HepG2 (cell line): ENCODE measurements around the gene HS6ST2. TPM values are rescaled to one million over a fixed set of nuclear protein-coding genes. Genes with fewer than 3 reads are reported as not detected.

ENCODE experiments used
- ATAC-seq: fragments of 200-7000 bp; cut with Tn5 transposase; 3 replicates; pipeline ENCODE4 v1.9.1; 2020; ENCODE audit warnings: mild to moderate bottlenecking, moderate library complexity
- BruUV-seq: library from RNA; stranded (reverse); fragments of 400-500 nt; replicated peaks from 2 replicates; lab custom pipeline; 2021; lab: Mats Ljungman, UMichigan
- CTCF ChIA-PET: fragments of 300-600 bp; formaldehyde crosslinking; extraction: SDS; loops from one replicate; lab custom pipeline; 2021; ENCODE audit warnings: low total read pairs, inconsistent platforms, low intra/inter-chr PET ratio; lab: Yijun Ruan, JAX
- POLR2A ChIA-PET: fragments of 350-600 bp; sonication (Branson Sonifier 250); formaldehyde crosslinking; loops from one replicate; lab custom pipeline; 2020; ENCODE audit warnings: antibody characterized with exemption, inconsistent platforms; lab: Yijun Ruan, JAX
- DNase-seq: peaks from one replicate; pipeline ENCODE4 v3.0.0-alpha.2; 2015; ENCODE audit warnings: low spot score
- FAIRE-seq: peaks from 3 replicates; lab custom pipeline; 2011; peaks lifted over from hg19 to GRCh38; lab: Jason Lieb, UNC
- H2AFZ ChIP-seq: one replicate; pipeline ENCODE4 v1.6.1; 2011; ENCODE audit warnings: low read length, inconsistent platforms
- H3K27ac ChIP-seq: fragments of 300-600 bp; 3 replicates; pipeline ENCODE4 v1.8.0; 2011; ENCODE audit warnings: mixed run types, mild to moderate bottlenecking, mixed read lengths, low read length, inconsistent platforms; ENCODE audit not compliant: insufficient read depth; ENCODE audit errors: extremely low read length
- H3K27me3 ChIP-seq, 2 experiments: fragments of 200-600 bp in 1 of 2; 2 replicates in 1 of 2; 3 replicates in 1 of 2; pipeline versions ENCODE4 v1.6.0 to v1.8.0; 2011; ENCODE audit warnings: low read length in 2 of 2, mild to moderate bottlenecking in 2 of 2, moderate library complexity in 2 of 2, inconsistent platforms in 1 of 2; ENCODE audit not compliant: insufficient read depth in 2 of 2, control insufficient read depth in 1 of 2
- H3K36me3 ChIP-seq, 2 experiments: fragments of 200-600 bp in 1 of 2; replicated peaks in 1 of 2; 2 replicates in 1 of 2; 3 replicates in 1 of 2; pipeline versions ENCODE4 v1.5.1 to v1.8.0; 2011; ENCODE audit warnings: low read length in 2 of 2, inconsistent platforms in 1 of 2; ENCODE audit not compliant: insufficient read depth in 2 of 2, control insufficient read depth in 1 of 2
- H3K4me1 ChIP-seq: 2 replicates; pipeline ENCODE4 v1.5.1; 2012; ENCODE audit warnings: low read length, inconsistent platforms; ENCODE audit not compliant: insufficient read depth
- H3K4me2 ChIP-seq: 2 replicates; pipeline ENCODE4 v1.6.0; 2011; ENCODE audit warnings: low read depth, low read length, inconsistent platforms
- H3K4me3 ChIP-seq, 3 experiments: fragments of 200-600 bp in 1 of 3; sonication (generic), shearing (Covaris generic) in 1 of 3; replicated peaks in 1 of 3; 2 replicates each; pipeline ENCODE4 v1.5.1; 2011 to 2016; ENCODE audit warnings: low read length in 3 of 3, inconsistent platforms in 2 of 3, low read depth in 2 of 3, mild to moderate bottlenecking in 2 of 3, control low read depth in 1 of 3, mixed read lengths in 1 of 3; ENCODE audit not compliant: insufficient read depth in 1 of 3
- H3K79me2 ChIP-seq: one replicate; pipeline ENCODE4 v1.6.1; 2011; ENCODE audit warnings: low read length, inconsistent platforms; ENCODE audit not compliant: insufficient read depth
- H3K9ac ChIP-seq: 2 replicates; pipeline ENCODE4 v1.6.0; 2011; ENCODE audit warnings: mild to moderate bottlenecking, low read depth, low read length, inconsistent platforms; ENCODE audit not compliant: insufficient read depth
- H3K9me3 ChIP-seq: 2 replicates; pipeline ENCODE4 v1.5.1; 2012; ENCODE audit warnings: mild to moderate bottlenecking, low read length
- H4K20me1 ChIP-seq: 2 replicates; pipeline ENCODE4 v1.6.0; 2011; ENCODE audit warnings: inconsistent platforms, mild to moderate bottlenecking, low read length, moderate library complexity; ENCODE audit not compliant: insufficient read depth
- HMG20B ChIP-seq: conservative IDR thresholded peaks from 2 replicates; pipeline ENCODE4 v1.6.1; 2016; ENCODE audit warnings: missing genetic modification reagents, missing compliant biosample characterization
- KDM1A ChIP-seq: IDR thresholded peaks from 2 replicates; pipeline ENCODE4 v1.6.1; 2016; ENCODE audit warnings: missing compliant biosample characterization
- NAIF1 ChIP-seq: sonication (generic); formaldehyde crosslinking; IDR thresholded peaks from 2 replicates; pipeline ENCODE4 v1.5.0; 2020; ENCODE audit warnings: mild to moderate bottlenecking, missing genetic modification reagents, borderline replicate concordance
- REL ChIP-seq: sonication (generic); formaldehyde crosslinking; conservative IDR thresholded peaks from 2 replicates; pipeline ENCODE4 v1.8.0; 2022; ENCODE audit warnings: mild to moderate bottlenecking, missing genetic modification reagents, moderate library complexity
- RFX1 ChIP-seq: fragments of 450-650 bp; IDR thresholded peaks from 2 replicates; pipeline ENCODE4 v1.6.1; 2017
- SMC3 ChIP-seq: IDR thresholded peaks from 2 replicates; pipeline ENCODE4 v1.6.1; 2011; ENCODE audit warnings: low read length, improper control_type of control experiment
- SRSF4 ChIP-seq: fragments of 200-400 bp; formaldehyde crosslinking; IDR thresholded peaks from one replicate; pipeline ENCODE4 v1.6.1; 2018; ENCODE audit warnings: mild to moderate bottlenecking, low read depth, low read length, moderate library complexity; ENCODE audit not compliant: poor library complexity, severe bottlenecking
- SUZ12 ChIP-seq: fragments of 150-350 bp; IDR thresholded peaks from 2 replicates; pipeline ENCODE4 v1.6.1; 2014; ENCODE audit warnings: low read depth, low read length
- XRCC5 ChIP-seq: fragments of 200-400 bp; formaldehyde crosslinking; optimal IDR thresholded peaks from 2 replicates; pipeline ENCODE3; 2017; ENCODE audit warnings: mild to moderate bottlenecking, low read length
- ZKSCAN8 ChIP-seq: IDR thresholded peaks from 2 replicates; pipeline ENCODE4 v1.6.1; 2016; ENCODE audit warnings: borderline replicate concordance, missing genetic modification reagents, missing compliant biosample characterization
- ZNF318 ChIP-seq: sonication (generic); formaldehyde crosslinking; IDR thresholded peaks from 2 replicates; pipeline ENCODE4 v1.4.0; 2020; ENCODE audit warnings: mild to moderate bottlenecking, missing genetic modification reagents
- ZNF34 ChIP-seq: sonication (generic); formaldehyde crosslinking; IDR thresholded peaks from 2 replicates; pipeline ENCODE4 v1.4.0; 2020; ENCODE audit warnings: mild to moderate bottlenecking, missing genetic modification reagents, borderline replicate concordance
- ZNF441 ChIP-seq: sonication (generic); formaldehyde crosslinking; IDR thresholded peaks from 2 replicates; pipeline ENCODE4 v1.7.0; 2021; ENCODE audit warnings: missing genetic modification reagents, borderline replicate concordance
- ZNF552 ChIP-seq: sonication (generic); formaldehyde crosslinking; IDR thresholded peaks from 2 replicates; pipeline ENCODE4 v1.9.0; 2022; ENCODE audit warnings: missing genetic modification reagents, mild to moderate bottlenecking, borderline replicate concordance
- ZNF619 ChIP-seq: sonication (generic); formaldehyde crosslinking; IDR thresholded peaks from 2 replicates; pipeline ENCODE4 v1.4.0; 2020; ENCODE audit warnings: mild to moderate bottlenecking, missing genetic modification reagents
- ZNF776 ChIP-seq: sonication (generic); formaldehyde crosslinking; IDR thresholded peaks from 2 replicates; pipeline ENCODE4 v1.4.0; 2020; ENCODE audit warnings: mild to moderate bottlenecking, missing genetic modification reagents
- ZSCAN25 ChIP-seq: sonication (generic); formaldehyde crosslinking; IDR thresholded peaks from 2 replicates; pipeline ENCODE4 v1.8.0; 2022; ENCODE audit warnings: mild to moderate bottlenecking, missing genetic modification reagents
- WGBS: methylation state at CpG from one replicate; pipeline ENCODE4 v1.1.6; 2017; ENCODE audit warnings: low lambda C conversion rate; 5-methylcytosine and 5-hydroxymethylcytosine counted together
- in situ Hi-C: cut with HindIII; loops from 2 replicates; pipeline ENCODE4 v1.10.0; 2017; ENCODE audit warnings: low pct_unique_long_range_greater_than_20kb; ENCODE audit not compliant: extremely low pct_ligation_motif_present
- intact Hi-C: fragments of 100-400 bp; cut with micrococcal nuclease; formaldehyde crosslinking; loops from one replicate; pipeline ENCODE4 v1.10.0; 2022; ENCODE audit not compliant: unreplicated experiment
- polyA plus RNA-seq, 8 experiments: library from polyadenylated mRNA; depleted of rRNA in 3 of 8; stranded (reverse) in 7 of 8; unstranded in 1 of 8; fragments of >200 nt; fragmentation: Illumina TruSeq in 4 of 8; extraction: Trizol in 4 of 8; gene quantifications; 2 replicates each; pipeline versions ENCODE4 v1.2.1 to v1.2.3, GENCODE V29; 2011 to 2016; ENCODE audit warnings: low read depth in 4 of 8, missing spikeins in 1 of 8, mixed read lengths in 1 of 8; ENCODE audit not compliant: insufficient read depth in 1 of 8
- total RNA-seq, 5 experiments: library from RNA; depleted of rRNA; stranded (reverse); fragments of >200 nt; fragmentation: Illumina TruSeq; extraction: Trizol; gene quantifications; 2 replicates each; pipeline ENCODE4 v1.2.3, GENCODE V29; 2016; ENCODE audit warnings: low read depth in 1 of 5

Gene HS6ST2
- total and polyA plus RNA-seq, 2 of the 13 experiments (the other 11 are each of a cell fraction or from before 2014, with no cell fraction given): 0.05 TPM; not detected in 1

- DNase-seq (no peak), FAIRE-seq (no peak), ATAC-seq (no peak)
- Histone ChIP-seq H3K79me2 (no peaks in the 10 kb centered on the region), H3K36me3 (no peaks in the 10 kb centered on the region), H2AFZ (no peak overlapping the region), H3K4me2 (no peak overlapping the region), H4K20me1 (no peaks in the 10 kb centered on the region), H3K4me1 (no peaks in the 10 kb centered on the region), H3K9ac (no peak overlapping the region), H3K9me3 (no peaks in the 10 kb centered on the region), H3K27ac (no peak overlapping the region), H3K4me3 (no peak overlapping the region), H3K27me3 (no peaks in the 10 kb centered on the region)
- intact Hi-C loops (no loop called here), in situ Hi-C loops (no loop called here)
- CTCF ChIA-PET: no interaction called here
- POLR2A ChIA-PET: no interaction called here
- BruUV-seq: no TSS peak
- 54% methylated on average over 3 of the region's 6 CpGs for WGBS
- TF ChIP-seq REL (CRISPR knock-in tag): no peak
- TF ChIP-seq NAIF1 (CRISPR knock-in tag): no peak
- TF ChIP-seq RFX1: no peak
- TF ChIP-seq HMG20B (CRISPR knock-in tag): no peak
- no peak for TF ChIP-seq SUZ12
- no peak for TF ChIP-seq ZNF34 (CRISPR knock-in tag)
- TF ChIP-seq ZNF318 (CRISPR knock-in tag): no peak
- no peak for TF ChIP-seq SRSF4
- TF ChIP-seq ZKSCAN8: no peak
- TF ChIP-seq SMC3: no peak
- TF ChIP-seq ZNF552: no peak
- no peak for TF ChIP-seq ZNF776 (CRISPR knock-in tag)
- TF ChIP-seq ZSCAN25 (CRISPR knock-in tag): no peak
- no peak for TF ChIP-seq XRCC5
- no peak for TF ChIP-seq ZNF441 (CRISPR knock-in tag)
- TF ChIP-seq ZNF619: no peak
- TF ChIP-seq KDM1A: no peak
These were observed 207.9 kb downstream of the HS6ST2 start for GRCh38 chrX:132750331-132751062.
